Inflammatory macrophage treated with lipopolysaccharide for 1 hour (primary cell): Measurements from ENCODE around the gene TFB1M.
"Not testable (repeated sequence)": the region's sequence is repeated elsewhere in the genome, so short reads cannot be mapped to it uniquely, and the experiment has no call there.

ENCODE experiments used
- DNase-seq, 2 donors: peaks; one replicate each; pipeline ENCODE4 v3.0.0-alpha.2; 2020 to 2022

TFB1M gene

DNA sequence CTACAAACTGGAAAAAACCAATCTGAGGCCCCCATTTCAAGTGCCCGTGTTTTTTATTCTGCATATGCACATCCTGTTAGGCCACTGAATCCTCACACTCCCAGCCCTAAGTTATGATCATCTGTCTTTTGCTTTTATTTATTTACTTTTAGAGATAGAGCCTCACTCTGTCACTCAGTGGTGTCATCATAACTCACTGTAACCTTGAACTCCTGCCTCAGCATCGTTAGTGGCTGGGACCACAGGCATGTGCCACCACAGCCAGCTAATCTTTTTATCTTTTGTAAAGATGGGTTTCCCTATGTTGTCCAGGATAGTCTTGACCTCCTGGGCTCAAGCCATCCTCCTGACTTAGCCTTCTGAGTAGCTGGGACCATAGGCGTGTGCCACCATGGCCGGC is 80.1 kb downstream of the TFB1M start:
- no peak for DNase-seq

DNA sequence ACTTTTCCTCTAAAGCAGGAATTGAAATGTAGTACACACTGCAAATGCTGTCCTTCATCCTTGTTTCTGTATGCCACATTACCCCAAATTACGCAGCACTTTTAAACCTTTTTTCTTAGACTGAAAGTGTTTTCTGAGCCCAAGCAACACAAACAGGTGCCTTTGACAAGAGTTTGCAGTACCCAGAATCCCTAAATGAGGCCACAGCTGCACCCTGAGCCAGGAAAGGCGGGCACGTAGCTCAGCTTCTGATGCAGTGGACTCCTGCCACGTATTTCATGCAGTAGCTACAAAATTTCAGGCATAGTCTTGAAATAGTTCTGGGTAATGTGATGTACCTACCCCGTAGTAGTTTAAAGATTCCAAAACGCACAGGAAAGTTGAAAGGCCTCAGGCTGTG is 81.4 kb downstream of the TFB1M start:
- DNase-seq, result no peak

DNA sequence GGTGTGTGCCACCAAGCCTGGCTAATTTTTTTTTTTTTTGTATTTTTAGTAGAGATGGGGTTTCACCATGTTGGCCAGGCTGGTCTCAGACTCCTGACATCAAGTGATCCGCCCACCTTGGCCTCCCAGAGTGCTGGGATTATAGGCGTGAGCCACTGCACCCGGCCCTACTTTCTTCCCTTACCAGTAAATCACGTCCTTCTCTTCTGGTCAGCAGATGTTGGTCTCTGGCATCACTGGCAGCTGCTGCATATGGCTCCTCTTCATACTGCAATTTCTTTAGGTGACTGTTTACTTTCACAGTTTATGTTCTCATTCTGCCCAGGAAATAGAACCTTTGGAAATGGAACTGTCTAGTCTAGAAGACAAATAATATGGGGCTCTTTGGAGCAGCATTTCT is 83.3 kb downstream of the TFB1M start:
- DNase-seq, result not testable (repeated sequence)

DNA sequence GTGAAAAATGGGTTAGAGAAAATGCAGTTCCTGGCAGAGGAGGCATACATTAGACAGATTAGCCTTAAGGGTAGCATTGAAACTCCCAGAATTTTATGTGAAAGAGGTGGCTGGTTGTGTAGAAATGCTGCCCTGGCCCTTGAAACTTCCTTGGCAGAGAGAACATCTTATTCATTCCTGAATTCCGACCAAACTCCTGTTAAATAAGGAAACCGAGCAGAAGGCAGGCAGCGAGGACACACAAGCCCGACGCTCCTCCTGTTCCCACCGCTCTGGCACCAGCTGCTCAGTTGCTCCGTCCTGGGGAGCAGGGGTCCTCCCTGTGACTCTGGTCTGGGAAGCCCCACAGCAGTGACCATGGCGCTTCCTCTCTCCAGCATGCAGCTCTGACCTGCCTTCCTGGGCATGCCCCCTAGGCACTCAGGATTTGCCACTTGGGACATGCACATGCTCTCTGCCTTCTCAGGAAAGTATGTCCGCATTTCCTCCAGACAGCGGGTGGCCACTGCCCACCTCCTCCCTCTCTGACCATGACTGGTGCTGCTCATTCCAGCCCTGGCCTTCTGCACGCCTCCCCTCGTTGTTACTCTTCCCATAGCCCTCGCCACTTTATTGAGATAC is 85.6 kb downstream of the TFB1M start:
- DNase-seq, result no peak

DNA sequence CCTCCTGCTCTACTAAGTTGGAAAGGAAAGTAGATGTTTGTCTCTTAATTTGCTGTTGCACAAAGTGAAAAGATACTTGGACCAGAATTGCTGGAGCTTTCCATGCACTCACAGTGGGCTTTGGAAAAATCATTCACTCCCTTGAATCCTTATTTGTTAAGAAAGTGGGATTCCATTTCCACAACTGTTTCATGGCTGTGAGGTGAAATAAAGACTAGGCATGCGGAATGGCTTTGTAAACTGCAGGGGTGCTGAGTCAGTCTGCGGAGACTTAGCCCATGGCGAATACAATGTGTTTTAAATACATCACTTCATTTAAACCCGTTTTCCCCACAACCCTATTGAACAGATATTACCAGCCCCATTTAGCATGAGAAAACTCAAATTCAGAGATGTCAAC is 87.2 kb downstream of the TFB1M start:
- no peak for DNase-seq

DNA sequence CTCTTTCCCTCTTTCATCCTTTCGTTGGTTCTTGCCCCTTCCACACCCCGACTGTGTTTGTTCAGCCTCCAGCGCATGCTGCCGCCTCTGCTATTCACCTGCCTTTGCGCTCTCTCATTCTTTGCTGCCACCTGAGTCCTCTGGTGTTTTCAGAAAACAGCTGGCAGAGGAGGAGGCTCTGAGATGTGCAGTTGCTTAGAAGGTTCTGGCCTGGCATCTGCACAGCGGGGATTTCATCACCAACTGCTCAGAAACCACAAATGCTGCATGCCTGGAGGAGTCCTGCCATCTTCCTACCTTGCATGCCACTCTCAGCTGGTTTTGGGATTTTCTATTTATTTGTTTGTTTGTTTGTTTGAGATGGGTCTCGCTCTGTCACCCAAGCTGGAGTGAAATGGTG is 89.7 kb downstream of the TFB1M start:
- no peak for DNase-seq

DNA sequence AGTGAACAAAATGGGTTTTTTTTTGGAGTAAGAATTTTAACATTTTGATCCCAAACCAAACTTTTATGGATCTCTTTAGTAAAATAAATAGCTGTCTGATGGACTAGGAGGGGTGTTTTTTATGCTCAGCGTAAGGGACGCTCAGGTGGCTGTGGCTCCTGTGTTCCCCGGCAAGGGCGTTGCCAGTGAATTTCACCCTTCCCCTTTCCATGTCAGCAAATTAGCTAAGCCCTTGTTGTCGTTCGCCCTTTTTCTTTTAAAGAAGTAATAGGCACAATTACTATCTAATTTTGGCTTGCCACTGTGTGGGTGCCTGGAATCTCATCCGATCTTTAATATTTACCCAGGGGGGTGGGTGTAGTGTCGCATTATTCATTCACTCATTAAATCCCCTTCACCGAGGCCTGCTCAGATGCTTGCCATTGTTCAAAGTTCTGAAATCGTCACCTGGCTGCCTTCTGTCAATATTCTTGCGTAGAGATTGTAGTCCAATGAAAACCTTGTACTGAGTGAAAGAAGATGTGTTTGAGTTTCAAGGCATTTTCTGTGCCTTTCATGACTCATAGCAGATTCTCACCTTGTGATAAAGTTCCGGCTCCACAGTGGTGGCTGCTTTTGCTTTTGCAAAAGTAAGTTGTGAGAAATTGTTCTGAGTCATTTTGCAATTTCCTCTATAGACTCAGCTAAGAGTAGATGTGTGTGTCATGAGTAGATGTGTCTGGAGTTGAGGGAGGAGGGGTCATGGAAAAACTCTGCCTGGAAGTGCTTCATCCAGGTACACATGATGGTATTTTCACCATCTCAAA is 90.4 kb downstream of the TFB1M start:
- DNase-seq, result peak; percentile 74 to 89

DNA sequence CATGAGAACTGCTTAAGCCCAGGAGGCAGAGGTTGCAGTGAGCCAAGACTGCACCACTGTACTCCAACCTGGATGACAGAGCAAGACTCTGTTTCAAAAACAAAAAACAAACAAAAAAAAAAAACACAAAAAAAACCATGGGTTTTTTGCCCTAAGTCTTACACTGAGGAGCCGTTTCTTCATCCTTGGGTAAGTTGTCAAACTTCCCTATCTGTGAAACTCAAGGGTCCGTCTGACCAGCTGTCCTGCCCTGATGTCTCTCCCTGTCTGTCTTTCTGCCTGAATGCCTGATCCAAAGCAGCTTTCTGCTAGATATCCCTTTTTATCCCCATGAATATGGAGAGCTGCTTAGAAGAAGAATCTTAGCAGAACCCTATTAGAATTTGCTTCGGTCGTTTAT is 91.8 kb downstream of the TFB1M start:
- peak; percentile 60 to 74 for DNase-seq

DNA sequence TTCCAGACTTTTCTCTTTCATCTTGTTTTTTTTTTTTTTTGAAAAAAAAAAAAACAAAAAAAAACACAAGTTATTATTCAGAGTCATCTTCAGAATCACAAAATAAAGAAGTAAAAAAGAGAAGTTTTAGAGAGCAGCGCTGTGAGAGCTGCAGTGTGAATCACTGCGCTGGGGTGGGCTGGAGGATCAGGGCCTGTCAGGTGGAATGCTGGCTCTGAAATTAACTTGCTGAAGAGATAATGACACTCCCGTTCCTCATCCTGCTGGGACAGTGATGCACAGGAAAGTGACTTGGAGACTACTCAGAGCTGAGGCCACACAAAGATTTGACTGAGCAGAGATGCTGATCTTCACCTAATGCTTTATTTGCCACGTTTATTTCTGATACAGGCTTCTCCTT is 93.2 kb downstream of the TFB1M start:
- peak; percentile 61 to 76 for DNase-seq

DNA sequence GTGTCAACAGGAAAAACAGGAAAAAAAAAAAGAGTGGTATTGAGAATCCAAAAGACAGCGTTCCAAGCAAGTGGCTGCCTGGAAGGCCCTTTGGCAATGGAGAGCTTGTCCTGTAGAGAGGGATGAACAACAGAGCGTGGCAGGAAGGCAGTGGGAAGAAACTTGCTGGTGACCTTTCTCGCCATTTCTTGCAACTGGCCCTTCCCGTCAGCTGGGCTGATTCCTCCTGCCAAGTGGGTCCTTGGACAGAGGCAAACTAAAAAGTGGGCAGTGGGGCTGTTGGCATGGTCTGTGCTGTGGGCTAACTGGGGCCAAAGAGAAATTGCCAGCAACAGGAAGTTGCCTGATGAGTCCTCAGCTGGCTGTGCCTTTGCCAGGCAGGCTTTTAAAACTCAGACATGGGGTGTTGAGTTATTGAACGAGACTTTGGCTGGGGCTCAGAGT is 94.4 kb downstream of the TFB1M start:
- no peak for DNase-seq

DNA sequence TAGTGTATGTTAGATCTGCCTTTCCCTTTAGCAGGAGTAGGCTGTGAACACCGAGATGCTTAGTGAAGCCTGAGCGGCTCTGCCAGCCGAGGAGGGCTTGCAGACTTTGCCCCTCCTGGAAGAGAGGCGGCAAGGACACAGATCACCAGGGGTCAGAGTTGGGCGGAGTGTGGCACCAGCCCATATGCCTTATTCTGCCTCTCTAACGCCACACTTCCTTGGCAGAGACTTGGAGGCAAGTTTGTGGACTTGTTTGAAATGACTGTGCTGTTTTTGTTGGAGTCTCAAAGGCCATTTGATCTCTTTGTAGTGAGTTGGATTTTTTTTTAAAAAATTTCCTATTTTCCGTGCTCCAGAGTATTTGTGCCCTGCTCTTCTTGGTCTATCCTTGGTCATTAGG is 95.0 kb downstream of the TFB1M start:
- DNase-seq, result no peak

DNA sequence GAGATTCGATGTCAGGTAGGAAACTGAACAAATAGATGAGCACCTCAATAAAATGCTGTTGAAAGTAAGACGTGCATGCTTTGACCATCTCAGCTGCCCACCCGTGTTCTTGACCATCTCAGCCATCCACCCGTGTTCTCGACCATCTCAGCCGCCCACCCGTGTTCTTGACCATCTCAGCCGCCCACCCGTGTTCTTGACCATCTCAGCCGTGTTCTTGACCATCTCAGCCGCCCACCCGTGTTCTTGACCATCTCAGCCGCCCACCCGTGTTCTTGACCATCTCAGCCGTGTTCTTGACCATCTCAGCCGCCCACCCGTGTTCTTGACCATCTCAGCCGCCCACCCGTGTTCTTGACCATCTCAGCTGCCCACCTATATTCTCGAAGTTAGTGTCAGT is 95.6 kb downstream of the TFB1M start:
- DNase-seq, result not testable (repeated sequence)

DNA sequence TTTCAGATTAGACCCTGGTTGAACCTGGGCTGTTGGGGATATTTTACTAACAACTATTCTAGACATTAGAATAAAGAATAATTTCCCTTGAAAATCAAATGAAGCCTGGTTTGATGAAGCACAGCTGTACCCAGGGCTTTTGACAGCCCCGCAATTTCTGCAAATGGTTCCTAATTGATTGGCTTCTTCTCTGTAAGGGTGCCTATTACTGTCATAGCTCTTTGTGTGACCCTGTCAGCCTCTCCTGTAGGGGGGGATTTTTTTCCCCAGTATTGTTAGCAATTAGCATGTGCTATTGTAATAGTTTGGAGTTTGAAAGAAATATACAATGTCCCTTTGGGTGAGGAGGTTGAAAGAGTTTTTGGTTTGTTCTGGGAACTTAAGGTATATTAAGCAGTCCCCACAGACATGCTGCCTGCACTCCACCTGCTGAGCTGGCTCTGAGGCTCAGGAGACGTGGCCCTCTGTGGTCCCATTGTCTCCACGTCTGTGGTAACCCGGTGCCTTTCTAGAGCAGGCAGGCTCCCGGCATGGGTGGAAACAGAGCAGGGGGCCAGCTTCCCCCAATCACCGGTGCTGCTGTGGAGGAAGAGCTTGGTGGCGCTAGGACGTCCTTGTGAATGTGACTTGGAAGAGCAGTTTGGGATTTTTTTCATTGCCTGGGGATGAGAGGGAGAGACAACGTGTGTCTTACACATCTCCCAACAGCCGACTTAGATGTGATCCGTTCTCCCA is 97.8 kb downstream of the TFB1M start:
- DNase-seq, result no peak

DNA sequence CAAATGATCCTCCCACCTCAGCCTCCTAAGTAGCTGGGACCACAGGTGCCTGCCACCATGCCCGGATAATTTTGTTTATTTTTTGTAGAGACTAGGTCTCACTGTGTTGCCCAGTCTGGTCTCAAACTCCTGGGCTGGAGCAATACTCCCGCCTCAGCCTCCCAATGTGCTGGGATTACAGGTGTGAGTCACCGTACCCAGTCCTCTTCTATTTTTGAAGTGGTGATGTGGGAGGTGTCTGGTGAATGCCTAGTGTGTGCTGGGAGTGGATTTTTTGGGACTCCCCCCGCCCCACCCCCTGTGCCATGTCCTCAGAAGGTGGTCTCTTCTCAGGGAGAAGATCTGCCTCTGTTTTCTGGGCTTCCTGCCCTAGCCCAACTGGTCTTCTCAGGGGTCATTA is 98.4 kb downstream of the TFB1M start:
- no peak for DNase-seq

DNA sequence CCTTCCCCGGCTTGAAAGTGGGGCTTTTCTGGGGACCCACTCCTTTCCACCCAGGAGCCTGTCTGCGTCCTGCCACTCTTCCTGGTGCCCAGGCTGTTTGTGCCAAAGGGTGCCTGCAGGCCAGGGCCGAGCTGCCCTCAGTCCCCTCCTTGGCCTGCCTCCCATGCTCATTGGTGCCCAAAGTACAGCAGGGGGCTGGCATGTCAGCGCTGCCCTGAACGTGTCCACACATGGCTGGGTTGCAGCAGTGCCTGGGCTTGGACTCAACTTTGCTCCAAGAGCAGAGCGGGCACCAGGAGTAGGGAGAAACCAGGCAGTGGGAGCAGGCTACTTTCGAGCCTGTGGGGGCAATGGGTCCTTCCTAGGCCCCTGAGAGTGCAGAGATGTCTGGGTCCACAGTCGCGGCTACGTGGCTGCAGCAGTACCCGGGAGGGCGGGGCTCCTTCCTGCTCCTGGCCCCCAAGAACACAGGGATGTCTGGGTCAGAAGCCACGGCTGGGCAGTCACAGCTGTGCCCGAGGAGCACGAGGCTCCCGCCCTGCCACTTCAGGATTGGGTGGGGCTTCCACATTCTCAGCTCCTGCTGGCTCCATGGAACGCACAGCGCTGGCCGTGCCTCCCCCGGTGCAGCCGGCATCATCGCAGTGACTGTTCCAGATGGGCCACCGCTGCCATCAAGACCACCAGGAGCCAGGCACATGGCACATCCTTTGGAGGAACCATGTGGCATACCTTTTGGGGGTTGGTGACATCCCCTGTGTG is 100.5 kb downstream of the TFB1M start:
- DNase-seq, result no peak

DNA sequence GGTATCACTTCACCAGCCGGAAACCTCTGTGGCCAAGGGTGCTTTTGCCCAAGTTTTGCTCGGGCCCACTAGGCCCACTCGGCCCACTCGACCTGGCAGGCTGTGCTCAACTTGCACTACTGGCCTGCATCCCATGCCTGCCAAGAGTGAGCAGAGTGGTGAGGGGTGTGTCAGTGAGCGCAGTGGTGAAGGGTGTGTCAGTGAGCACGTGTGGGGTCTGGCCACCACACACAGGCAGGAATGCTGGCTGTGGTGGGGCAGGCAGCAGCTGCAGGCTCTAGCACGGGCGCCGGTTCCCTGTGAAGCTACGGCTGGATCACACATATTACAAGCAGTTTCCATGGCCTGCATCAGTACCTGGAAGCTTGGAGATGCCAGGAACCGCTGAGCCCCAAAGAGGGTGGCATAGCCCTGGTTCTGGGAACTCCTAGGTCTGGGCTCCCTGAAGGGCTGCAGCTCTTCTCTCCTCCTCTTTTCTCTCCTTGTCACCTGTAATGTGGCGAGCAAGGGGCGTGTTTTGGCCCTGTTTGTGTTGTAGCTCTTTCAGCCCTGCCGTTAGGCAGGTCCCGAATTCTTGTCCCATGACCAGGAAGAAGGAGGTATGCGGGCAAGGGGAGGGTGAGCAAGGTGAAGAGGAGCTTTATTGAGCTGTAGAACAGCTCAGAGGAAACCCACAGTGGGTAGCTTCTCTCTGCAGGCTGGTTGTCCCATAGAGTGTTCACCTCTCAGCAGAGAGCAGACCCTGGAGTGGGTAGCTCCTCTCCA is 101.5 kb downstream of the TFB1M start:
- DNase-seq, result no peak

DNA sequence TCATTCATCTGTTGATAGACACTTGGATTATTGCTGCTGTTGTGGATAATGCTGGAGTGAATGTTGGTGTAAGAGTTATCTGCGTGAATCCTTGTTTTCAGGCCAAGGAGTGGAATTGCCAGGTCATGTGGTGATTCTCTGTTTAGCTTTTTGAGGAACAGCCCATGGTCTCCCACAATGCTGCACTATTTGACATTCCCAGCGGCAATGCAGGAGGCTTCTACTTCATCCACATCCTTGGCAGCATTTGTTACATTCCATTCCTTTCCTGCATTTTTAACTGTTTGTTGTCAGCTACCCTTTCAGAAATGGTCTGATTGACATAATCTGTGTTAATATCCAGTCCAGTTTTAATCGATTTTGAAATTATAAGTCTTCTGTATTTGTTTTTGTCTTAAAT is 102.2 kb downstream of the TFB1M start:
- DNase-seq, result no peak

DNA sequence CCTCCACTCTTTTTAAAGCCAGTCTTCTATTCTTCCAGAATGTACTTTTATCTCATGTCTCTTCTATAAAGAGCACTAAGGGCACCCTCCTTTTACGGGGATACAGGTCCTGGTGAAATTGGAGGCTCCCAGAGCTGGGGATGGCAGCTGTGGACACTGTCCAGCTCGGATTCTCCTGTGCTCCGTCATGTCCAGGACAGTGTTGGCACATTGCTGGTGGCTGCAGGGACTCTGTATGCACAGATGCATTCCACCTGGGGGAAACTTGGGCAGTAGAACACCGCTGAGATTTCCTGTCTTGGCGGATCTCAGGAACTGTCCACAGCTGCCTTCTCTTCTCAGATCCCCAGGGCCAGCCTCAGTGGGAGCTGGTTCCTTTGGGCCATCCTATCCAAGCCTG is 107.1 kb downstream of the TFB1M start:
- no peak for DNase-seq
